Mesendoderm (in vitro differentiated cells): Measurements from ENCODE around the gene FRMD4A.

ENCODE experiments used
- DNase-seq: peaks from one replicate; pipeline ENCODE4 v3.0.0; 2013
- H2AK5ac ChIP-seq: 2 replicates; pipeline ENCODE4 v1.6.1; 2013; ENCODE audit warnings: low read length, inconsistent platforms
- H2BK120ac ChIP-seq: 2 replicates; pipeline ENCODE4 v1.6.1; 2013; ENCODE audit warnings: low read depth, mild to moderate bottlenecking, low read length, moderate library complexity, mixed read lengths
- H2BK15ac ChIP-seq: replicated peaks from 2 replicates; pipeline ENCODE4 v1.6.1; 2013; ENCODE audit warnings: low read depth, mild to moderate bottlenecking, moderate library complexity
- H2BK5ac ChIP-seq: 2 replicates; pipeline ENCODE4 v1.6.1; 2013; ENCODE audit warnings: low read length, inconsistent platforms
- H3K18ac ChIP-seq: 2 replicates; pipeline ENCODE4 v1.6.1; 2013; ENCODE audit warnings: mild to moderate bottlenecking, low read length, mixed read lengths
- H3K23ac ChIP-seq: one replicate; pipeline ENCODE4 v1.6.1; 2013; ENCODE audit warnings: low read length
- H3K27ac ChIP-seq: 2 replicates; pipeline ENCODE4 v1.5.1; 2013; ENCODE audit warnings: low read depth, mild to moderate bottlenecking, inconsistent platforms, low read length, moderate library complexity
- H3K27me3 ChIP-seq: 2 replicates; pipeline ENCODE4 v1.6.1; 2013; ENCODE audit warnings: low read length, control low read depth, mild to moderate bottlenecking, inconsistent platforms; ENCODE audit not compliant: insufficient read depth, poor library complexity
- H3K36me3 ChIP-seq: 2 replicates; pipeline ENCODE4 v1.6.1; 2013; ENCODE audit warnings: low read length, inconsistent platforms; ENCODE audit not compliant: control insufficient read depth, insufficient read depth
- H3K4ac ChIP-seq: one replicate; pipeline ENCODE4 v1.6.1; 2013; ENCODE audit warnings: low read depth, mild to moderate bottlenecking, low read length, moderate library complexity
- H3K4me1 ChIP-seq: 2 replicates; pipeline ENCODE4 v1.6.1; 2013; ENCODE audit warnings: low read depth, low read length, inconsistent platforms; ENCODE audit not compliant: control insufficient read depth
- H3K4me2 ChIP-seq: 2 replicates; pipeline ENCODE4 v1.6.1; 2013; ENCODE audit warnings: low read length
- H3K4me3 ChIP-seq: 2 replicates; pipeline ENCODE4 v1.5.1; 2013; ENCODE audit warnings: mild to moderate bottlenecking, low read length
- H3K56ac ChIP-seq: one replicate; pipeline ENCODE4 v1.6.1; 2013; ENCODE audit warnings: low read length
- H3K79me1 ChIP-seq: 2 replicates; pipeline ENCODE4 v1.6.1; 2013; ENCODE audit warnings: low read length, inconsistent platforms
- H3K79me2 ChIP-seq: 2 replicates; pipeline ENCODE4 v1.6.1; 2013; ENCODE audit warnings: mild to moderate bottlenecking, low read length; ENCODE audit not compliant: control insufficient read depth, insufficient read depth
- H3K9ac ChIP-seq: 2 replicates; pipeline ENCODE4 v1.6.1; 2013; ENCODE audit warnings: low read length, inconsistent platforms
- H4K5ac ChIP-seq: one replicate; pipeline ENCODE4 v1.6.1; 2013; ENCODE audit warnings: low read length
- H4K8ac ChIP-seq: one replicate; pipeline ENCODE4 v1.6.1; 2013; ENCODE audit warnings: low read depth, mild to moderate bottlenecking, control low read depth, low read length, moderate library complexity
- WGBS: extraction: QIAGEN DNeasy Blood & Tissue Kit; methylation state at CpG from one replicate; pipeline ENCODE4 v1.1.7; 2013; ENCODE audit warnings: low lambda C conversion rate, missing lambda C conversion rate; ENCODE audit not compliant: insufficient coverage; ENCODE audit errors: extremely low coverage; 5-methylcytosine and 5-hydroxymethylcytosine counted together

Gene FRMD4A

GRCh38 chr10:13633689-13634088 is 697.0 kb downstream of the FRMD4A start:
- Histone ChIP-seq H2BK5ac (no peak overlapping the region), H3K79me1 (no peaks in the 10 kb centered on the region), H3K27ac (no peak overlapping the region), H4K8ac (no peak overlapping the region), H3K4me2 (no peak overlapping the region), H2BK120ac (no peak overlapping the region), H3K4me3 (no peak overlapping the region), H3K4ac (no peak overlapping the region), H3K79me2 (no peaks in the 10 kb centered on the region), H4K5ac (no peak overlapping the region), H3K9ac (no peak overlapping the region), H3K27me3 (no peaks in the 10 kb centered on the region), H2BK15ac (no peak overlapping the region), H3K56ac (no peak overlapping the region), H2AK5ac (no peak overlapping the region), H3K4me1 (no peaks in the 10 kb centered on the region), H3K36me3 (no peaks in the 10 kb centered on the region), H3K18ac (no peak overlapping the region), H3K23ac (no peak overlapping the region)
- DNase-seq, result peak; percentile 29
- no CpG with 5 or more reads among the region's 7 CpGs for WGBS

DNA sequence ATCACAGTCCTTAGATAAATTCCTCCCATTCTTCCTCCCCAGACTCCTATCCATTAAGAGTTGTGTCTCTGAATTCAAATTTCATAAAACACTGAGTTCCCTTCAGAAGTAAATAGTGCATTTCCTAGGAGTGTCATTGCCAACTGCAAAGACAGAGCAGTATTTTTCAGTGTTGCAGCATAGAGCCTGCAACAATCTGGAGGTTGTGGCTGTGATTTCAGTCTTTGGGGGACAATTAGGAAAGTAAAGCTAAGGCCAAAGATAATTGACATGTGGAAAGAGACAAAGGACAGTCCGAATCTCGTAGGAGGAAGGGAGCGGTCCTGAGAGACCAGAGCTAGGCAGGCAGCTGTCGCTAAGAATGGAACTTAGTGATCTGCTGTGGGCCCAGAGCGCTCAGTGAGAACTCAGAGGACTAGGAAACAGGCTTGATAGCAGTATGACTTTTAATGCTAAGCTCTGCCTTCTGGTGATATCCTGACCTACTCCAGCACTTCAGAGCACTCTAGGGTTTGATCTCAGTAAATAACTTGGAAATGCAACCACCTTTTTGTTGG is 697.8 kb downstream of the FRMD4A start:
- no peak overlapping the region for H3K27ac ChIP-seq
- no peak overlapping the region for H3K4ac ChIP-seq
- no peaks in the 10 kb centered on the region for H3K79me2 ChIP-seq
- no peak overlapping the region for H2BK5ac ChIP-seq
- no CpG with 5 or more reads among the region's 5 CpGs for WGBS
- no peak overlapping the region for H2BK15ac ChIP-seq
- H3K79me1 ChIP-seq, result no peaks in the 10 kb centered on the region
- no peak overlapping the region for H2AK5ac ChIP-seq
- H4K8ac ChIP-seq, result no peak overlapping the region
- H3K36me3 ChIP-seq, result no peaks in the 10 kb centered on the region
- no peaks in the 10 kb centered on the region for H3K27me3 ChIP-seq
- no peak overlapping the region for H3K56ac ChIP-seq
- no peak overlapping the region for H3K4me2 ChIP-seq
- H3K4me1 ChIP-seq, result no peaks in the 10 kb centered on the region
- no peak overlapping the region for H2BK120ac ChIP-seq
- no peak overlapping the region for H3K23ac ChIP-seq
- no peak overlapping the region for H4K5ac ChIP-seq
- no peak overlapping the region for H3K9ac ChIP-seq
- H3K18ac ChIP-seq, result no peak overlapping the region
- no peak for DNase-seq
- H3K4me3 ChIP-seq, result no peak overlapping the region

DNA sequence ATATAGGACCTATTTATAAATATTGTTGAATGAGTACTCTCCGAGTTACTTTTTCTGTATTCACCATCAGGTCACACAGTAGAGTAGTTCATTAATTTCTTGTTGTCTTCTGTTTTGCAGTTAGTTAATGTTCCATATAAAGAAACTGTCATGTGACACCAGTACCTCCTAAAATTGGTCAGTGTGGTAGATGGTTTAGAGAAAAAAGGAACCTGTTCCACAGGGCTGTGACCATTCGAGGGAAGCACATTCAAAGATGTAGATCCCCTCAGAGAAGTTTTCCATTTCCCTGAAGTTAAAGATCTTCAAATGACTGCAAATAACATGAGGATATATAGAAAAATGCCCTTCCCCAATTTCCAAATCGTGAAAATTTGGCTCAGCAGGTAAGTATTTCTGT is 698.3 kb downstream of the FRMD4A start:
- Histone ChIP-seq H3K4me1 (no peaks in the 10 kb centered on the region), H3K56ac (no peak overlapping the region), H3K79me2 (no peaks in the 10 kb centered on the region), H2BK5ac (no peak overlapping the region), H3K27ac (no peak overlapping the region), H4K5ac (no peak overlapping the region), H2BK120ac (no peak overlapping the region), H2BK15ac (no peak overlapping the region), H3K27me3 (no peaks in the 10 kb centered on the region), H3K9ac (no peak overlapping the region), H3K79me1 (no peaks in the 10 kb centered on the region), H2AK5ac (no peak overlapping the region), H3K4me3 (no peak overlapping the region), H3K4ac (no peak overlapping the region), H3K23ac (no peak overlapping the region), H3K18ac (no peak overlapping the region), H3K4me2 (no peak overlapping the region), H3K36me3 (no peaks in the 10 kb centered on the region), H4K8ac (no peak overlapping the region)
- no peak for DNase-seq
- no CpG with 5 or more reads among the region's 3 CpGs for WGBS

- no CpG with 5 or more reads among the region's 6 CpGs for WGBS
These were observed 699.1 kb downstream of the FRMD4A start for GRCh38 chr10:13631594-13631993.

GRCh38 chr10:13630231-13630630 is 700.5 kb downstream of the FRMD4A start:
- no peaks in the 10 kb centered on the region for H3K79me2 ChIP-seq
- no peak for DNase-seq
- no peak overlapping the region for H2BK15ac ChIP-seq
- no peak overlapping the region for H3K56ac ChIP-seq
- no peak overlapping the region for H3K27ac ChIP-seq
- no peak overlapping the region for H3K4me3 ChIP-seq
- H3K4ac ChIP-seq, result no peak overlapping the region
- H3K23ac ChIP-seq, result no peak overlapping the region
- H4K5ac ChIP-seq, result no peak overlapping the region
- no peak overlapping the region for H2AK5ac ChIP-seq
- no peak overlapping the region for H3K18ac ChIP-seq
- no peaks in the 10 kb centered on the region for H3K27me3 ChIP-seq
- H2BK120ac ChIP-seq, result no peak overlapping the region
- no peak overlapping the region for H3K9ac ChIP-seq
- H2BK5ac ChIP-seq, result no peak overlapping the region
- no peak overlapping the region for H4K8ac ChIP-seq
- H3K79me1 ChIP-seq, result no peaks in the 10 kb centered on the region
- H3K4me1 ChIP-seq, result no peaks in the 10 kb centered on the region
- no peaks in the 10 kb centered on the region for H3K36me3 ChIP-seq
- no peak overlapping the region for H3K4me2 ChIP-seq

More at GRCh38 chr10:13631594-13631993, 699.1 kb downstream of the FRMD4A start:
- no peak overlapping the region for H3K4me2 ChIP-seq
- no peak overlapping the region for H2BK5ac ChIP-seq
- H3K4me1 ChIP-seq, result no peaks in the 10 kb centered on the region
- no peak overlapping the region for H3K56ac ChIP-seq
- no peaks in the 10 kb centered on the region for H3K79me2 ChIP-seq
- no peak overlapping the region for H3K4ac ChIP-seq
- no peak overlapping the region for H2BK120ac ChIP-seq
- H2AK5ac ChIP-seq, result no peak overlapping the region
- no peak for DNase-seq
- no peaks in the 10 kb centered on the region for H3K79me1 ChIP-seq
- no peak overlapping the region for H3K9ac ChIP-seq
- no peak overlapping the region for H3K23ac ChIP-seq
- no peak overlapping the region for H3K18ac ChIP-seq
- H4K8ac ChIP-seq, result no peak overlapping the region
- no peaks in the 10 kb centered on the region for H3K27me3 ChIP-seq
- H3K36me3 ChIP-seq, result no peaks in the 10 kb centered on the region
- H3K27ac ChIP-seq, result no peak overlapping the region
- no peak overlapping the region for H4K5ac ChIP-seq
- H2BK15ac ChIP-seq, result no peak overlapping the region
- H3K4me3 ChIP-seq, result no peak overlapping the region

DNA sequence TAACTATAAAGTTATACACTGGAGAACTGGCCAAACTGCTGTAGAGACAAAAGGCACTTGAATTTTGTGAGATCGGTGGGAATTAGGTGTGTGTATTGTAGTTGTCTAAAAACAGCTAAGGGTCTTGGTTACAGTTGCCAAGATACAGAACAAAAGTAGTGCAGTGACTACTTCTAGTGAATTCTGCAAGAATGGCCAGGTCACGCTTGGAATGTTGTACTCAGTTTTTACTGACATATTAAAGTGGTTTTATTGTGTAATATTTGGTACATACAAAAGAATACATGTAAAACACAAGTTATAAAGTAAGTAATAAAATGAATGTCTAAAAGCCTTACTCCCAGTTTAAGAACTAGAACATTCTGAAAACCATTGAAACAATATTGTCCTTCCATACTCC is 701.6 kb downstream of the FRMD4A start:
- no peaks in the 10 kb centered on the region for H3K27me3 ChIP-seq
- WGBS, result no CpG with 5 or more reads among the region's 2 CpGs
- no peak for DNase-seq

More for the DNA sequence above, 701.6 kb downstream of the FRMD4A start:
- H3K4me3 ChIP-seq, result no peak overlapping the region
- no peak overlapping the region for H3K23ac ChIP-seq
- no peak overlapping the region for H2BK120ac ChIP-seq
- no peak overlapping the region for H3K4ac ChIP-seq
- H3K79me2 ChIP-seq, result no peaks in the 10 kb centered on the region
- H3K4me2 ChIP-seq, result no peak overlapping the region
- no peak overlapping the region for H2BK5ac ChIP-seq
- H2AK5ac ChIP-seq, result no peak overlapping the region
- H2BK15ac ChIP-seq, result no peak overlapping the region
- no peak overlapping the region for H4K8ac ChIP-seq
- H3K36me3 ChIP-seq, result no peaks in the 10 kb centered on the region
- H4K5ac ChIP-seq, result no peak overlapping the region
- H3K18ac ChIP-seq, result no peak overlapping the region
- H3K4me1 ChIP-seq, result no peaks in the 10 kb centered on the region
- H3K79me1 ChIP-seq, result no peaks in the 10 kb centered on the region
- no peak overlapping the region for H3K9ac ChIP-seq
- no peak overlapping the region for H3K27ac ChIP-seq
- no peak overlapping the region for H3K56ac ChIP-seq
